ENCODE results near the gene GHRL. TPM values are rescaled to one million over a fixed set of nuclear protein-coding genes. Genes with fewer than 3 reads are reported as not detected.

GHRL gene
- total RNA-seq, 1 experiment from 2014 or later, result not detected

DNA sequence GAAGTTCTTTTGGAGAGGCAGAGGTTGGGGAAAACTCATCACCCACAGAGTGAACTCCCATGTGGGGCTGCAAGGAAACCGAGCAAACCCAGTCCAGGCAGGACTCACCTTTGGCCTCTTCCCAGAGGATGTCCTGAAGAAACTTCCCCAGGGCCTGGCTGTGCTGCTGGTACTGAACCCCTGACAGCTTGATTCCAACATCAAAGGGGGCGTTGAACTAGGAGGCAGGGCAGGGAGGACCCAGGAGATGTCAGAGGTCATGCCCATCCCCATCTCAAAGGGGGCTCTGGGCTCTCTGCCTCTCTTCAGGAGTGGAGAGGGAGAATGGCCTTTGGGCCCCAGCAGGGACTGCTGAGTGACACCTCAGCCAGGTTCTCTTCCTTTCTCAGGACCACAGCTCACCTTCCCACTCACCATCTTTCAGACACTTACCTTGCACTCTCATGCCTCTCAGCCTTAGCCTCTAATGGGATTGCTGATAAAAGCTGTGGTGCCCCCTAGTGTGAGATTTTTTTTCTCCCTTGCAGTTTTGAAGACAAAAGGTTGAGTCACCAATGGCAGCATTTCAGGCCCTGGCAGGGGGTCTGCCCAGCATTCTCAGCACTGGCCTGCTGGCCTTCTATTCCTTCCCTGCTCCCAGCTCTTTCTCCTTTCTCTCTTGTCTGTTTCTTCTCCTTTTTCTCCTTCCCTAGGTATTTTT is 6.0 kb downstream of the GHRL start:
- Mint-ChIP-seq H3K4me1 (ENCODE audit: low read depth, unreplicated experiment) (peaks cover 4% of the 10 kb centered on the region), H3K27me3 (ENCODE audit: insufficient read depth, unreplicated experiment) (no peaks in the 10 kb centered on the region), H3K36me3 (ENCODE audit: insufficient read depth, unreplicated experiment) (peaks cover 34% of the 10 kb centered on the region), H3K27ac (ENCODE audit: unreplicated experiment) (no peak overlapping the region), H3K9me3 (ENCODE audit: unreplicated experiment) (no peaks in the 10 kb centered on the region), H3K4me3 (ENCODE audit: unreplicated experiment) (no peak overlapping the region)
- POLR2A ChIA-PET, result no interaction called here
- no peaks in the 10 kb centered on the region for H3K9me3 ChIP-seq
- H3K36me3 ChIP-seq (ENCODE audit: control insufficient read depth, insufficient read depth, low read length), result peaks cover 2% of the 10 kb centered on the region; the same call in 1 of the 2 replicates
- H3K27me3 ChIP-seq (replicated peaks; ENCODE audit: control insufficient read depth, insufficient read depth, low read length), result no peaks in the 10 kb centered on the region
- peak in 1 of 2 experiments; percentile 51 for DNase-seq
- no TSS peak for BruUV-seq (replicated peaks)
- TF ChIP-seq, protein P1, sequence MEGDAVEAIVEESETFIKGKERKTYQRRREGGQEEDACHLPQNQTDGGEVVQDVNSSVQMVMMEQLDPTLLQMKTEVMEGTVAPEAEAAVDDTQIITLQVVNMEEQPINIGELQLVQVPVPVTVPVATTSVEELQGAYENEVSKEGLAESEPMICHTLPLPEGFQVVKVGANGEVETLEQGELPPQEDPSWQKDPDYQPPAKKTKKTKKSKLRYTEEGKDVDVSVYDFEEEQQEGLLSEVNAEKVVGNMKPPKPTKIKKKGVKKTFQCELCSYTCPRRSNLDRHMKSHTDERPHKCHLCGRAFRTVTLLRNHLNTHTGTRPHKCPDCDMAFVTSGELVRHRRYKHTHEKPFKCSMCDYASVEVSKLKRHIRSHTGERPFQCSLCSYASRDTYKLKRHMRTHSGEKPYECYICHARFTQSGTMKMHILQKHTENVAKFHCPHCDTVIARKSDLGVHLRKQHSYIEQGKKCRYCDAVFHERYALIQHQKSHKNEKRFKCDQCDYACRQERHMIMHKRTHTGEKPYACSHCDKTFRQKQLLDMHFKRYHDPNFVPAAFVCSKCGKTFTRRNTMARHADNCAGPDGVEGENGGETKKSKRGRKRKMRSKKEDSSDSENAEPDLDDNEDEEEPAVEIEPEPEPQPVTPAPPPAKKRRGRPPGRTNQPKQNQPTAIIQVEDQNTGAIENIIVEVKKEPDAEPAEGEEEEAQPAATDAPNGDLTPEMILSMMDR (IDR thresholded peaks at IDR 0.05; ENCODE audit: insufficient read depth in 1 of 2, low read depth in 1 of 2, low read length in 1 of 2, severe bottlenecking in 1 of 2, unreplicated experiment in 1 of 2), result peak in 1 of 2 experiments; percentile 21
- no peak overlapping the region for H3K4me3 ChIP-seq (ENCODE audit: low read depth, low read length)
- CTCF ChIA-PET, result no interaction called here
- intact Hi-C loops (cut with micrococcal nuclease; ENCODE audit: unreplicated experiment), result loop anchor here (10.0 kb wide), 1 partner anchor 122 kb away; the partner anchor contains the start of gene IRAK2
- H3K4me1 ChIP-seq, result peaks cover 8% of the 10 kb centered on the region

DNA sequence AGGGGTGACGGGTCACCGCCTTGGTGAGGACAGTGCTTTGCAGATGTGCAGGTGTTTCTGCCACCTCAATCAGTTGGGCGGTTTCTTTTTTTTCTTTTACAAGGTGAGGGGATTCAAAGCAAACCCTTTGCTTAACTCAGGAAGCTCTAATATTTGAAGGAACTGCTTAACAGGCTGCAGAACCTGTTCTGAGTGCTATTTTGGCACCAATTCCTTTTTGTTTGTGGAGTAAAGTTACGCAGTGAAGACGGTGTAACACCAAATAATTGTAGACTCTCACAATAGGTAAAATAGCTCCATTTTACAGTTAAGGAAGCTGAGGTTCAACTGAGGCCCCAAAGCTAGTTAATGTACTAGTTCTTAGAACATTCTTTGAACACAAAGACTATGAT is 6.6 kb downstream of the GHRL start:
- CTCF ChIA-PET, result interaction anchor here (0.5 kb wide), 1 partner anchor 299 kb away, joined by 6 read pairs; the partner anchor contains the start of gene EMC3
- H3K27me3 ChIP-seq (replicated peaks; ENCODE audit: control insufficient read depth, insufficient read depth, low read length), result no peaks in the 10 kb centered on the region

More for the DNA sequence above, 6.6 kb downstream of the GHRL start:
- BruUV-seq (replicated peaks), result no TSS peak
- Histone ChIP-seq H3K4me1 (peaks cover 2% of the 10 kb centered on the region), H3K4me3 (ENCODE audit: low read depth, low read length) (no peak overlapping the region), H3K9me3 (no peaks in the 10 kb centered on the region), H3K36me3 (ENCODE audit: control insufficient read depth, insufficient read depth, low read length) (peaks cover 2% of the 10 kb centered on the region; the same call in 1 of the 2 replicates)
- Mint-ChIP-seq H3K27ac (ENCODE audit: unreplicated experiment) (no peak overlapping the region), H3K36me3 (ENCODE audit: insufficient read depth, unreplicated experiment) (peaks cover 39% of the 10 kb centered on the region), H3K4me3 (ENCODE audit: unreplicated experiment) (no peak overlapping the region), H3K27me3 (ENCODE audit: insufficient read depth, unreplicated experiment) (no peaks in the 10 kb centered on the region), H3K9me3 (ENCODE audit: unreplicated experiment) (no peaks in the 10 kb centered on the region), H3K4me1 (ENCODE audit: low read depth, unreplicated experiment) (no peaks in the 10 kb centered on the region)
- DNase-seq, result no peak
- TF ChIP-seq, protein P1 (IDR thresholded peaks at IDR 0.05; ENCODE audit: insufficient read depth in 1 of 2, low read depth in 1 of 2, low read length in 1 of 2, severe bottlenecking in 1 of 2, unreplicated experiment in 1 of 2), result no peak
- POLR2A ChIA-PET, result no interaction called here
- intact Hi-C loops (cut with micrococcal nuclease; ENCODE audit: unreplicated experiment), result loop anchor here (10.0 kb wide), 1 partner anchor 121 kb away; the partner anchor contains the start of gene IRAK2

Measured in Caco-2 (cell line).